HEK293 (cell line): ENCODE measurements around the gene ADAMTS12.

ENCODE experiments used
- CTCF ChIA-PET: fragments of 350-600 bp; formaldehyde crosslinking; extraction: SDS; loops from one replicate; lab custom pipeline; 2021; ENCODE audit warnings: antibody characterized with exemption; lab: Yijun Ruan, JAX
- POLR2A ChIA-PET: fragments of 300-600 bp; formaldehyde crosslinking; extraction: SDS; loops from one replicate; lab custom pipeline; 2020; ENCODE audit warnings: antibody characterized with exemption, inconsistent platforms; lab: Yijun Ruan, JAX
- H3K27ac ChIP-seq: fragments of 200-500 bp; sonication (Bioruptor generic); 2 replicates; pipeline ENCODE4 v1.5.1; 2014; ENCODE audit warnings: low read depth, low read length, control low read depth, inconsistent platforms; ENCODE audit errors: extremely low read depth
- H3K36me3 ChIP-seq, 2 experiments: fragments of 200-500 bp in 1 of 2; sonication (Bioruptor generic) in 1 of 2; 1 replicate in 1 of 2; 2 replicates in 1 of 2; pipeline ENCODE4 v1.5.1; 2014 to 2017; ENCODE audit warnings: inconsistent platforms in 2 of 2, low read length in 2 of 2; ENCODE audit not compliant: control insufficient read depth in 2 of 2, insufficient read depth in 1 of 2
- H3K4me1 ChIP-seq: fragments of 200-500 bp; sonication (Bioruptor generic); 2 replicates; pipeline ENCODE4 v1.5.1; 2014; ENCODE audit warnings: mild to moderate bottlenecking, low read length, inconsistent platforms; ENCODE audit not compliant: control insufficient read depth, insufficient read depth
- H3K4me3 ChIP-seq: 2 replicates; pipeline ENCODE4 v1.5.1; 2011; ENCODE audit warnings: low read depth, mild to moderate bottlenecking, control low read depth, low read length, moderate library complexity
- H3K9me3 ChIP-seq: fragments of 200-500 bp; sonication (Bioruptor generic); 2 replicates; pipeline ENCODE4 v1.5.1; 2014; ENCODE audit warnings: low read depth, low read length, inconsistent platforms; ENCODE audit not compliant: control insufficient read depth, insufficient read depth
- BCL11A ChIP-seq: fragments of 450-650 bp; formaldehyde crosslinking; IDR thresholded peaks from 2 replicates; pipeline ENCODE4 v1.5.1; 2016; ENCODE audit warnings: low read depth, missing biosample characterization, missing genetic modification characterization
- EGR2 ChIP-seq: fragments of 450-650 bp; formaldehyde crosslinking; IDR thresholded peaks from 2 replicates; pipeline ENCODE4 v1.5.1; 2016; ENCODE audit warnings: low read depth, missing biosample characterization, missing genetic modification characterization
- GLI4 ChIP-seq: fragments of 450-650 bp; formaldehyde crosslinking; IDR thresholded peaks from 2 replicates; pipeline ENCODE4 v1.5.1; 2016; ENCODE audit warnings: missing biosample characterization, missing genetic modification characterization
- KLF9 ChIP-seq: fragments of 450-650 bp; formaldehyde crosslinking; IDR thresholded peaks from 2 replicates; pipeline ENCODE4 v1.5.1; 2016; ENCODE audit warnings: missing biosample characterization, missing genetic modification characterization, low read depth
- MEIS1 ChIP-seq: sonication (generic); formaldehyde crosslinking; IDR thresholded peaks from 2 replicates; pipeline ENCODE4 v1.8.1; 2022; ENCODE audit warnings: missing genetic modification reagents, mild to moderate bottlenecking, borderline replicate concordance
- OVOL3 ChIP-seq: fragments of 450-650 bp; formaldehyde crosslinking; IDR thresholded peaks from 2 replicates; pipeline ENCODE4 v1.5.1; 2016; ENCODE audit warnings: missing biosample characterization, missing genetic modification characterization
- SCRT1 ChIP-seq: fragments of 450-650 bp; formaldehyde crosslinking; IDR thresholded peaks from 2 replicates; pipeline ENCODE4 v1.5.1; 2016; ENCODE audit warnings: missing biosample characterization, missing genetic modification characterization, borderline replicate concordance
- SP2 ChIP-seq: fragments of 450-650 bp; formaldehyde crosslinking; IDR thresholded peaks from 2 replicates; pipeline ENCODE4 v1.5.1; 2016; ENCODE audit warnings: missing biosample characterization, missing genetic modification characterization
- ZBTB20 ChIP-seq: fragments of 450-650 bp; formaldehyde crosslinking; IDR thresholded peaks from 2 replicates; pipeline ENCODE4 v1.5.1; 2016; ENCODE audit warnings: missing biosample characterization, missing genetic modification characterization
- ZBTB6 ChIP-seq: fragments of 450-650 bp; formaldehyde crosslinking; IDR thresholded peaks from 2 replicates; pipeline ENCODE4 v1.5.1; 2017; ENCODE audit warnings: missing biosample characterization, missing genetic modification characterization
- ZBTB8A ChIP-seq: fragments of 450-650 bp; formaldehyde crosslinking; IDR thresholded peaks from 2 replicates; pipeline ENCODE4 v1.5.1; 2016; ENCODE audit warnings: missing biosample characterization, missing genetic modification characterization
- ZFHX2 ChIP-seq: fragments of 450-650 bp; formaldehyde crosslinking; conservative IDR thresholded peaks from 2 replicates; pipeline ENCODE4 v1.5.1; 2016; ENCODE audit warnings: missing biosample characterization, missing genetic modification characterization
- ZNF112 ChIP-seq: fragments of 450-650 bp; formaldehyde crosslinking; IDR thresholded peaks from 2 replicates; pipeline ENCODE4 v1.5.0; 2017; ENCODE audit warnings: missing biosample characterization, missing genetic modification characterization
- ZNF121 ChIP-seq: fragments of 450-650 bp; formaldehyde crosslinking; IDR thresholded peaks from 2 replicates; pipeline ENCODE4 v1.5.1; 2016; ENCODE audit warnings: missing biosample characterization, missing genetic modification characterization
- ZNF18 ChIP-seq: fragments of 450-650 bp; formaldehyde crosslinking; IDR thresholded peaks from 2 replicates; pipeline ENCODE4 v1.5.1; 2016; ENCODE audit warnings: missing biosample characterization, missing genetic modification characterization
- ZNF23 ChIP-seq: fragments of 450-650 bp; formaldehyde crosslinking; IDR thresholded peaks from 2 replicates; pipeline ENCODE4 v1.5.1; 2016; ENCODE audit warnings: missing biosample characterization, missing genetic modification characterization, borderline replicate concordance
- ZNF239 ChIP-seq: fragments of 450-650 bp; formaldehyde crosslinking; IDR thresholded peaks from 2 replicates; pipeline ENCODE4 v1.5.1; 2016; ENCODE audit warnings: missing biosample characterization, missing genetic modification characterization
- ZNF324 ChIP-seq: fragments of 450-650 bp; formaldehyde crosslinking; IDR thresholded peaks from 2 replicates; pipeline ENCODE4 v1.5.1; 2016; ENCODE audit warnings: missing biosample characterization, missing genetic modification characterization
- ZNF341 ChIP-seq: fragments of 450-650 bp; formaldehyde crosslinking; IDR thresholded peaks from 2 replicates; pipeline ENCODE4; 2016; ENCODE audit warnings: low read depth, missing biosample characterization, missing genetic modification characterization
- ZNF354C ChIP-seq: fragments of 450-650 bp; formaldehyde crosslinking; IDR thresholded peaks from 2 replicates; pipeline ENCODE4 v1.5.1; 2016; ENCODE audit warnings: missing biosample characterization, missing genetic modification characterization, low read depth, borderline replicate concordance
- ZNF37A ChIP-seq: fragments of 450-650 bp; IDR thresholded peaks from 2 replicates; pipeline ENCODE4 v1.5.1; 2018; ENCODE audit warnings: missing biosample characterization, missing genetic modification characterization
- ZNF433 ChIP-seq: fragments of 450-650 bp; formaldehyde crosslinking; IDR thresholded peaks from 2 replicates; pipeline ENCODE4 v1.5.1; 2016; ENCODE audit warnings: missing biosample characterization, missing genetic modification characterization, low read depth
- ZNF548 ChIP-seq: fragments of 450-650 bp; formaldehyde crosslinking; IDR thresholded peaks from 2 replicates; pipeline ENCODE4 v1.5.1; 2016; ENCODE audit warnings: missing biosample characterization, missing genetic modification characterization
- ZNF585B ChIP-seq: fragments of 450-650 bp; formaldehyde crosslinking; IDR thresholded peaks from 2 replicates; pipeline ENCODE4 v1.5.1; 2016; ENCODE audit warnings: missing biosample characterization, missing genetic modification characterization
- ZNF610 ChIP-seq: fragments of 450-650 bp; formaldehyde crosslinking; IDR thresholded peaks from 2 replicates; pipeline ENCODE4 v1.5.1; 2016; ENCODE audit warnings: missing biosample characterization, missing genetic modification characterization, borderline replicate concordance
- ZNF621 ChIP-seq: fragments of 450-650 bp; formaldehyde crosslinking; IDR thresholded peaks from 2 replicates; pipeline ENCODE4 v1.5.1; 2017; ENCODE audit warnings: missing biosample characterization, missing genetic modification characterization
- ZNF76 ChIP-seq: fragments of 450-650 bp; formaldehyde crosslinking; IDR thresholded peaks from 2 replicates; pipeline ENCODE4; 2016; ENCODE audit warnings: low read depth, missing biosample characterization, missing genetic modification characterization, borderline replicate concordance
- ZNF776 ChIP-seq: fragments of 450-650 bp; formaldehyde crosslinking; IDR thresholded peaks from 2 replicates; pipeline ENCODE4 v1.5.0; 2017; ENCODE audit warnings: missing biosample characterization, missing genetic modification characterization, borderline replicate concordance
- ZSCAN23 ChIP-seq: fragments of 450-650 bp; formaldehyde crosslinking; IDR thresholded peaks from 2 replicates; pipeline ENCODE4 v1.5.1; 2016; ENCODE audit warnings: missing biosample characterization, missing genetic modification characterization
- TF ChIP-seq, protein P1 (sequence below): fragments of 450-650 bp; formaldehyde crosslinking; IDR thresholded peaks from 2 replicates; pipeline ENCODE4 v1.5.1; 2016; ENCODE audit warnings: missing biosample characterization, missing genetic modification characterization

Gene ADAMTS12

GRCh38 chr5:33595303-33595702 is 296.5 kb downstream of the ADAMTS12 start:
- TF ChIP-seq ZSCAN23 (tag by site-specific recombination) (no peak), ZNF341 (tag by site-specific recombination) (no peak), ZNF324 (tag by site-specific recombination) (no peak), SCRT1 (tag by site-specific recombination) (no peak), ZBTB8A (tag by site-specific recombination) (no peak), BCL11A (tag by site-specific recombination) (no peak), ZNF585B (tag by site-specific recombination) (no peak), OVOL3 (tag by site-specific recombination) (no peak), GLI4 (tag by site-specific recombination) (no peak), ZNF433 (tag by site-specific recombination) (no peak), ZNF354C (tag by site-specific recombination) (no peak), ZNF112 (tag by site-specific recombination) (no peak)
- TF ChIP-seq, protein P1, sequence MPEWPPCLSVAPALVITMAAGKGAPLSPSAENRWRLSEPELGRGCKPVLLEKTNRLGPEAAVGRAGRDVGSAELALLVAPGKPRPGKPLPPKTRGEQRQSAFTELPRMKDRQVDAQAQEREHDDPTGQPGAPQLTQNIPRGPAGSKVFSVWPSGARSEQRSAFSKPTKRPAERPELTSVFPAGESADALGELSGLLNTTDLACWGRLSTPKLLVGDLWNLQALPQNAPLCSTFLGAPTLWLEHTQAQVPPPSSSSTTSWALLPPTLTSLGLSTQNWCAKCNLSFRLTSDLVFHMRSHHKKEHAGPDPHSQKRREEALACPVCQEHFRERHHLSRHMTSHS (tag by site-specific recombination) = no peak

GRCh38 chr5:33594006-33594405 is 297.8 kb downstream of the ADAMTS12 start:
- POLR2A ChIA-PET = no interaction called here

More at GRCh38 chr5:33595303-33595702, 296.5 kb downstream of the ADAMTS12 start:
- H3K36me3 ChIP-seq = no peaks in the 10 kb centered on the region
- H3K4me1 ChIP-seq = no peaks in the 10 kb centered on the region
- ChIA-PET POLR2A (no interaction called here), CTCF (interaction anchor here (0.6 kb wide), 1 partner anchor 37 kb away, joined by 4 read pairs; no protein-coding TSS in a partner anchor)
- H3K27ac ChIP-seq = no peak overlapping the region
- H3K9me3 ChIP-seq = no peaks in the 10 kb centered on the region
- no peak overlapping the region for H3K4me3 ChIP-seq

DNA sequence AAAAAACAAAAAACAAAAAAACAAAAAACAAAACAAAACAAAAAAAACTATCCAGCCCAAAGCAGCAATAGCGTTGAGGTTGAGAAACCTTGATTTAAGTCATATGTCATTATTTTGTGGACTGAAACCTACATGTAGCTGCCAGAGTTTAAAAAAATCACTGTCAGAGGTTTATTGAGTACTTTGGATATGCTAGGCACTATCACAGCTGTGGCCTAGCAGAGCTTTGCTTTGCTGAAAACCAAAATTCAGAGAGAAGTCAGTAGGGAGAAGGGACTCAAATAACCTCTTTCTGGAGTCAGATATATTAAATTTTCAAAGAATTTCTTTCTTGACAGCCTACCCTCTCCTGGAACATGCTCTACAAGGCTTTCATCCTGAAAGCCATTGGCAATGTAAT is 299.5 kb downstream of the ADAMTS12 start:
- ChIA-PET CTCF (interaction anchor here (0.7 kb wide), 1 partner anchor 391 kb away, joined by 4 read pairs; no protein-coding TSS in a partner anchor), POLR2A (no interaction called here)
- TF ChIP-seq ZNF239 (tag by site-specific recombination) (no peak), ZNF776 (tag by site-specific recombination) (no peak), ZNF121 (no peak), ZNF23 (tag by site-specific recombination) (no peak), ZNF18 (tag by site-specific recombination) (no peak), ZNF610 (tag by site-specific recombination) (no peak), ZNF112 (tag by site-specific recombination) (no peak), ZBTB6 (tag by site-specific recombination) (no peak), KLF9 (tag by site-specific recombination) (no peak), ZNF621 (tag by site-specific recombination) (no peak), ZFHX2 (tag by site-specific recombination) (no peak), ZBTB20 (no peak), SP2 (tag by site-specific recombination) (no peak), ZNF548 (tag by site-specific recombination) (no peak), ZNF37A (tag by site-specific recombination) (no peak)

More at GRCh38 chr5:33594006-33594405, 297.8 kb downstream of the ADAMTS12 start:
- Histone ChIP-seq H3K27ac (no peak overlapping the region), H3K36me3 (no peaks in the 10 kb centered on the region), H3K4me1 (no peaks in the 10 kb centered on the region), H3K4me3 (no peak overlapping the region), H3K9me3 (no peaks in the 10 kb centered on the region)
- CTCF ChIA-PET = interaction anchor here (1.3 kb wide), 1 partner anchor 375 kb away, joined by 3 read pairs; no protein-coding TSS in a partner anchor
- TF ChIP-seq ZNF76 (tag by site-specific recombination) (no peak), MEIS1 (no peak), EGR2 (tag by site-specific recombination) (0 out of 2 replicates have a peak, but pooled peaks have one; percentile 21)

More for the DNA sequence above, 299.5 kb downstream of the ADAMTS12 start:
- Histone ChIP-seq H3K27ac (no peak overlapping the region), H3K4me3 (no peak overlapping the region), H3K36me3 (no peaks in the 10 kb centered on the region), H3K4me1 (no peaks in the 10 kb centered on the region), H3K9me3 (no peaks in the 10 kb centered on the region)
